PC-9 (cell line): ENCODE measurements around the gene CIT. TPM values are rescaled to one million over a fixed set of nuclear protein-coding genes. Genes with fewer than 3 reads are reported as not detected.

ENCODE experiments used
- BruUV-seq: library from RNA; stranded (reverse); fragments of 400-500 nt; replicated peaks from 2 replicates; lab custom pipeline; 2021; lab: Mats Ljungman, UMichigan
- CTCF ChIA-PET: fragments of 300-600 bp; sonication (Branson Sonifier 250); formaldehyde crosslinking; loops from one replicate; lab custom pipeline; 2022; ENCODE audit warnings: antibody characterized with exemption; lab: Charles Lee
- POLR2A ChIA-PET: fragments of 300-600 bp; sonication (Branson Sonifier 250); formaldehyde crosslinking; loops from one replicate; lab custom pipeline; 2022; ENCODE audit warnings: antibody characterized with exemption; ENCODE audit not compliant: unreplicated experiment; lab: Charles Lee
- DNase-seq, 2 experiments: peaks; one replicate each; pipeline versions ENCODE4 v3.0.0 to v3.0.0-alpha.2; 2015 to 2022; ENCODE audit warnings: mixed read lengths in 1 of 2
- H2AFZ ChIP-seq: fragments of 200-600 bp; sonication (generic); 2 replicates; pipeline ENCODE4 v1.8.1; 2017; ENCODE audit warnings: antibody characterized with exemption
- H3F3A ChIP-seq: fragments of 200-600 bp; sonication (generic); 2 replicates; pipeline ENCODE4 v1.8.1; 2017; ENCODE audit warnings: antibody characterized with exemption, mild to moderate bottlenecking, low read depth; ENCODE audit not compliant: insufficient read depth
- H3K27ac ChIP-seq: fragments of 200-600 bp; sonication (generic); 2 replicates; pipeline ENCODE4 v1.6.1; 2016; ENCODE audit warnings: mixed run types
- H3K27me3 ChIP-seq: fragments of 200-600 bp; sonication (generic); 2 replicates; pipeline ENCODE4 v1.6.1; 2016; ENCODE audit warnings: low read depth, mixed run types; ENCODE audit not compliant: insufficient read depth
- H3K36me3 ChIP-seq: fragments of 200-600 bp; sonication (generic); 2 replicates; pipeline ENCODE4 v1.6.1; 2016; ENCODE audit warnings: low read depth, mixed run types
- H3K4me1 ChIP-seq: fragments of 200-600 bp; sonication (generic); replicated peaks from 2 replicates; pipeline ENCODE4 v1.6.1; 2016; ENCODE audit warnings: mixed run types; ENCODE audit not compliant: insufficient read depth
- H3K4me2 ChIP-seq: fragments of 200-600 bp; sonication (generic); 2 replicates; pipeline ENCODE4 v1.6.1; 2017; ENCODE audit warnings: mixed run types
- H3K4me3 ChIP-seq: fragments of 200-600 bp; sonication (generic); 2 replicates; pipeline ENCODE4 v1.6.1; 2016; ENCODE audit warnings: mixed run types
- H3K79me2 ChIP-seq: fragments of 200-600 bp; sonication (generic); 2 replicates; pipeline ENCODE4 v1.6.1; 2017; ENCODE audit warnings: low read depth, mixed run types
- H3K9me2 ChIP-seq: fragments of 200-600 bp; sonication (generic); 2 replicates; pipeline ENCODE4 v1.8.1; 2017; ENCODE audit warnings: mild to moderate bottlenecking; ENCODE audit not compliant: insufficient read depth
- H3K9me3 ChIP-seq: fragments of 200-600 bp; sonication (generic); 2 replicates; pipeline ENCODE4 v1.8.1; 2016; ENCODE audit warnings: low read depth; ENCODE audit not compliant: insufficient read depth
- H4K20me1 ChIP-seq: fragments of 200-600 bp; sonication (generic); 2 replicates; pipeline ENCODE4 v1.8.1; 2017; ENCODE audit not compliant: insufficient read depth
- CTCF ChIP-seq: fragments of 200-600 bp; sonication (generic); conservative IDR thresholded peaks from 2 replicates; pipeline ENCODE4 v1.6.1; 2017; ENCODE audit warnings: mixed run types, antibody characterized with exemption, mild to moderate bottlenecking, moderate library complexity
- EZH2 ChIP-seq: fragments of 200-600 bp; sonication (generic); IDR thresholded peaks from 2 replicates; pipeline ENCODE4 v1.8.0; 2017; ENCODE audit warnings: antibody characterized with exemption, low read depth
- intact Hi-C: fragments of 100-400 bp; cut with micrococcal nuclease; formaldehyde crosslinking; loops from one replicate; pipeline ENCODE4 v1.10.0; 2022; ENCODE audit not compliant: unreplicated experiment
- total RNA-seq: library from RNA; stranded (reverse); gene quantifications from 2 replicates; pipeline ENCODE4 v1.2.3, GENCODE V29; 2021

CIT gene
- total RNA-seq, 1 experiment from 2014 or later: 81.8 TPM

GRCh38 chr12:119687879-119688278 lies 189.2 kb downstream of the CIT start:
- CTCF ChIA-PET: no interaction called here
- H3K36me3 ChIP-seq: no peaks in the 10 kb centered on the region
- H3K9me2 ChIP-seq: no peaks in the 10 kb centered on the region
- H4K20me1 ChIP-seq: no peaks in the 10 kb centered on the region
- intact Hi-C loops: no loop called here
- POLR2A ChIA-PET: no interaction called here
- no peak overlapping the region for H2AFZ ChIP-seq
- no peaks in the 10 kb centered on the region for H3K79me2 ChIP-seq
- no peaks in the 10 kb centered on the region for H3F3A ChIP-seq
- TF ChIP-seq EZH2: no peak
- TF ChIP-seq CTCF: no peak
- H3K4me1 ChIP-seq: no peaks in the 10 kb centered on the region
- no peak overlapping the region for H3K4me2 ChIP-seq
- no peak overlapping the region for H3K4me3 ChIP-seq
- no peak overlapping the region for H3K27ac ChIP-seq
- no peaks in the 10 kb centered on the region for H3K27me3 ChIP-seq
- H3K9me3 ChIP-seq: no peaks in the 10 kb centered on the region
- BruUV-seq: no TSS peak
- no peak for DNase-seq

- Histone ChIP-seq H3K27me3 (no peaks in the 10 kb centered on the region), H3F3A (no peaks in the 10 kb centered on the region; the same call in 1 of the 2 replicates), H2AFZ (no peak overlapping the region), H3K79me2 (no peaks in the 10 kb centered on the region), H3K9me2 (no peaks in the 10 kb centered on the region), H3K36me3 (no peaks in the 10 kb centered on the region), H3K9me3 (no peaks in the 10 kb centered on the region), H3K4me3 (no peak overlapping the region), H3K4me2 (no peak overlapping the region), H4K20me1 (no peaks in the 10 kb centered on the region), H3K4me1 (no peaks in the 10 kb centered on the region), H3K27ac (no peak overlapping the region)
- intact Hi-C loops: no loop called here
- POLR2A ChIA-PET: no interaction called here
- CTCF ChIA-PET: no interaction called here
- no TSS peak for BruUV-seq
- TF ChIP-seq EZH2 (no peak), CTCF (no peak)
- no peak for DNase-seq
Observed at GRCh38 chr12:119687406-119687805, 189.7 kb downstream of the CIT start.

GRCh38 chr12:119686776-119687175 lies 190.3 kb downstream of the CIT start:
- TF ChIP-seq CTCF (no peak), EZH2 (no peak)
- no peaks in the 10 kb centered on the region for H3K36me3 ChIP-seq
- H3K9me2 ChIP-seq: no peaks in the 10 kb centered on the region
- no peaks in the 10 kb centered on the region for H3K79me2 ChIP-seq
- no peak overlapping the region for H3K27ac ChIP-seq
- H3K4me2 ChIP-seq: no peak overlapping the region
- no peaks in the 10 kb centered on the region for H3K4me1 ChIP-seq
- no peak overlapping the region for H3K4me3 ChIP-seq
- no peaks in the 10 kb centered on the region; the same call in 1 of the 2 replicates for H3F3A ChIP-seq
- no peaks in the 10 kb centered on the region for H3K27me3 ChIP-seq
- intact Hi-C loops: no loop called here
- no peak for DNase-seq
- no TSS peak for BruUV-seq
- no peaks in the 10 kb centered on the region for H3K9me3 ChIP-seq
- ChIA-PET CTCF (no interaction called here), POLR2A (no interaction called here)
- H2AFZ ChIP-seq: no peak overlapping the region
- no peaks in the 10 kb centered on the region for H4K20me1 ChIP-seq
